ENCODE measurements around the gene SPC24. TPM values are rescaled to one million over a fixed set of nuclear protein-coding genes. Genes with fewer than 3 reads are reported as not detected.

Gene SPC24
- total and polyA plus RNA-seq, 2 of the 4 experiments (the other 2 are of a cell fraction), result 12.2 to 97.5 TPM

GRCh38 chr19:11111117-11111770, 44.3 kb downstream of the SPC24 start:
- H2BK20ac ChIP-seq (ENCODE audit: low read depth, low read length), result no peak overlapping the region
- no peak overlapping the region for H2BK120ac ChIP-seq (ENCODE audit: low read depth, low read length)
- H4K8ac ChIP-seq (ENCODE audit: low read depth in 2 of 2, low read length in 2 of 2), result no peak overlapping the region
- POLR2A ChIA-PET (ENCODE audit: unreplicated experiment), result interaction anchor here (0.6 kb wide), 1 partner anchor 10 kb away, joined by 3 read pairs; no protein-coding TSS in a partner anchor
- no peak overlapping the region for H3K14ac ChIP-seq (replicated peaks; ENCODE audit: low read depth, low read length)
- no peak overlapping the region for H3K18ac ChIP-seq (ENCODE audit: low read depth, low read length)
- H3K23ac ChIP-seq (ENCODE audit: low read depth, low read length), result no peak overlapping the region
- H4K20me1 ChIP-seq (ENCODE audit: insufficient read depth, low read length), result peaks cover 4% of the 10 kb centered on the region; the same call in 1 of the 2 replicates
- H4K91ac ChIP-seq (ENCODE audit: insufficient read depth, low read depth, low read length), result no peak overlapping the region
- no peak overlapping the region for H2BK5ac ChIP-seq (ENCODE audit: low read depth, low read length, poor library complexity, severe bottlenecking)
- intact Hi-C loops (cut with micrococcal nuclease), result no loop called here
- no peaks in the 10 kb centered on the region for H3K27me3 ChIP-seq (ENCODE audit: control insufficient read depth, insufficient read depth, low read length)
- H3K4me3 ChIP-seq (ENCODE audit: insufficient read depth, low read depth, low read length), result no peak overlapping the region
- no peaks in the 10 kb centered on the region for H3K4me1 ChIP-seq (ENCODE audit: control insufficient read depth, insufficient read depth, low read length)
- no peak overlapping the region for H3K4ac ChIP-seq (ENCODE audit: low read depth, low read length)
- no peak overlapping the region for H2AK5ac ChIP-seq (ENCODE audit: low read depth, low read length)
- H3K36me3 ChIP-seq (ENCODE audit: control insufficient read depth, insufficient read depth, low read length), result peaks cover 72% of the 10 kb centered on the region
- H3K27ac ChIP-seq (ENCODE audit: insufficient read depth, low read length), result no peak overlapping the region
- in situ Hi-C loops (cut with MboI; ENCODE audit: low sequenced_read_pairs), result no loop called here
- no peaks in the 10 kb centered on the region for H3K9me3 ChIP-seq (ENCODE audit: control insufficient read depth, insufficient read depth, low read length)
- WGBS, 2 experiments (ENCODE audit: extremely low coverage in 2 of 2, insufficient read length in 1 of 2), result no CpG with 5 or more reads among the region's 15 CpGs
- dilution Hi-C loops (cut with HindIII; ENCODE audit: low sequenced_read_pairs, unreplicated experiment), result no loop called here
- peaks cover 0 to 31% of the 10 kb centered on the region in 2 experiments; a peak in 2 of 4 replicates for H3K79me1 ChIP-seq (ENCODE audit: low read depth in 1 of 2, low read length in 2 of 2)
- H3K9ac ChIP-seq (ENCODE audit: low read depth, low read length), result no peak overlapping the region
- H2BK15ac ChIP-seq (ENCODE audit: low read depth, low read length), result no peak overlapping the region
- no peak overlapping the region for H3K4me2 ChIP-seq (ENCODE audit: low read depth, low read length)
- no TSS peak for BruUV-seq (replicated peaks)
- DNase-seq (no peak), ATAC-seq (ENCODE audit: low read depth) (no peak)
- no peak overlapping the region for H4K5ac ChIP-seq (ENCODE audit: low read depth, low read length)
- TF ChIP-seq RCOR1 (IDR thresholded peaks at IDR 0.05; ENCODE audit: insufficient replicate concordance, low read length) (no peak), ELK1 (IDR thresholded peaks at IDR 0.05; ENCODE audit: borderline replicate concordance, low read depth, low read length) (no peak), RFX5 (IDR thresholded peaks at IDR 0.05; ENCODE audit: low read depth, low read length) (no peak), SMC3 (IDR thresholded peaks at IDR 0.05; ENCODE audit: low read depth, low read length) (no peak), MAZ (IDR thresholded peaks at IDR 0.05; ENCODE audit: borderline replicate concordance, low read depth, low read length) (no peak), MXI1 (IDR thresholded peaks at IDR 0.05; ENCODE audit: borderline replicate concordance, low read depth, low read length) (no peak), CHD1 (IDR thresholded peaks at IDR 0.05; ENCODE audit: low read depth, low read length) (no peak), BHLHE40 (IDR thresholded peaks at IDR 0.05; ENCODE audit: low read depth, low read length) (no peak), FOS (IDR thresholded peaks at IDR 0.05; ENCODE audit: low read depth, low read length) (no peak), CTCF (conservative IDR thresholded peaks at IDR 0.05; ENCODE audit: low read depth, low read length) (no peak), CEBPB (IDR thresholded peaks at IDR 0.05; ENCODE audit: low read depth, low read length) (no peak), MAFK (IDR thresholded peaks at IDR 0.05; ENCODE audit: low read depth, low read length) (no peak), NFE2L2 (IDR thresholded peaks at IDR 0.05; ENCODE audit: low read depth, low read length) (no peak), POLR2A (IDR thresholded peaks at IDR 0.05; ENCODE audit: low read depth, low read length) (no peak), RAD21 (IDR thresholded peaks at IDR 0.05; ENCODE audit: low read length) (no peak)
- TF ChIP-seq, protein P1, sequence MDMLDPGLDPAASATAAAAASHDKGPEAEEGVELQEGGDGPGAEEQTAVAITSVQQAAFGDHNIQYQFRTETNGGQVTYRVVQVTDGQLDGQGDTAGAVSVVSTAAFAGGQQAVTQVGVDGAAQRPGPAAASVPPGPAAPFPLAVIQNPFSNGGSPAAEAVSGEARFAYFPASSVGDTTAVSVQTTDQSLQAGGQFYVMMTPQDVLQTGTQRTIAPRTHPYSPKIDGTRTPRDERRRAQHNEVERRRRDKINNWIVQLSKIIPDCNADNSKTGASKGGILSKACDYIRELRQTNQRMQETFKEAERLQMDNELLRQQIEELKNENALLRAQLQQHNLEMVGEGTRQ (IDR thresholded peaks at IDR 0.05; ENCODE audit: low read depth, low read length), result no peak
- CTCF ChIA-PET, result no interaction called here
- no peak overlapping the region for H2AFZ ChIP-seq (replicated peaks; ENCODE audit: low read length, poor library complexity)
- H3K9me1 ChIP-seq (ENCODE audit: insufficient read depth, low read length), result no peaks in the 10 kb centered on the region; the same call in 1 of the 2 replicates
- H3K56ac ChIP-seq (ENCODE audit: extremely low read depth, insufficient read depth, low read length), result no peak overlapping the region
- H2AK9ac ChIP-seq (replicated peaks; ENCODE audit: low read depth, low read length, poor library complexity), result no peak overlapping the region
